Measurements from ENCODE around the gene SLC6A13. TPM values are rescaled to one million over a fixed set of nuclear protein-coding genes. Genes with fewer than 3 reads are reported as not detected.

Gene SLC6A13
- total and polyA plus RNA-seq, 4 donors, result 0.23 to 12.0 (median 7.5) TPM

GRCh38 chr12:189622-189962, 73.0 kb downstream of the SLC6A13 start:
- WGBS, result 71% methylated on average over 6 of the region's 6 CpGs
- H3K4me3 ChIP-seq (ENCODE audit: low read depth in 1 of 3, low read length in 3 of 3), result no peak overlapping the region
- DNase-seq (ENCODE audit: low spot score), result no peak

More at GRCh38 chr12:189622-189962, 73.0 kb downstream of the SLC6A13 start:
- H3K9ac ChIP-seq (ENCODE audit: low read depth in 1 of 2, low read length in 2 of 2), result peak overlapping the region in 1 of 2 donors; percentile 4
- no peak overlapping the region for H3K27ac ChIP-seq (ENCODE audit: low read depth in 1 of 2, low read length in 2 of 2)
- no peak for TF ChIP-seq NR2F2 (IDR thresholded peaks at IDR 0.05)
- no peak for TF ChIP-seq TAF1 (conservative IDR thresholded peaks at IDR 0.05)
- TF ChIP-seq SP1 (IDR thresholded peaks at IDR 0.05), result no peak
- no peak for TF ChIP-seq HNF4A (conservative IDR thresholded peaks at IDR 0.05)
- no peak for TF ChIP-seq REST (IDR thresholded peaks at IDR 0.05)
- TF ChIP-seq GABPA (IDR thresholded peaks at IDR 0.05 in 1 of 2, conservative IDR thresholded peaks at IDR 0.05 in 1 of 2), result no peak
- no peak for TF ChIP-seq CTCF (IDR thresholded peaks at IDR 0.05; ENCODE audit: low read depth, low read length, missing input control)
- TF ChIP-seq ATF3 (IDR thresholded peaks at IDR 0.05), result no peak
- no peak for TF ChIP-seq JUND (IDR thresholded peaks at IDR 0.05)
- TF ChIP-seq ZBTB33 (IDR thresholded peaks at IDR 0.05), result no peak
- no peak for TF ChIP-seq FOXA2 (IDR thresholded peaks at IDR 0.05)
- no peak for TF ChIP-seq EGR1 (IDR thresholded peaks at IDR 0.05; ENCODE audit: low read depth in 2 of 2)
- no peak for TF ChIP-seq YY1 (IDR thresholded peaks at IDR 0.05)
- no peak for TF ChIP-seq MAX (IDR thresholded peaks at IDR 0.05)
- no peak for TF ChIP-seq FOXA1 (IDR thresholded peaks at IDR 0.05)
- no peak for TF ChIP-seq RXRA (IDR thresholded peaks at IDR 0.05)
- TF ChIP-seq RAD21 (IDR thresholded peaks at IDR 0.05), result no peak
- peaks cover 3 to 20% (median 15%) of the 10 kb centered on the region in 4 donors for H3K4me1 ChIP-seq (ENCODE audit: control insufficient read depth in 4 of 4, insufficient read depth in 4 of 4, low read length in 3 of 4)
- H3K27me3 ChIP-seq (ENCODE audit: control insufficient read depth in 4 of 4, insufficient read depth in 4 of 4, low read length in 3 of 4), result no peaks in the 10 kb centered on the region
- H3K36me3 ChIP-seq (ENCODE audit: control insufficient read depth in 4 of 4, insufficient read depth in 3 of 4, low read depth in 1 of 4, low read length in 3 of 4), result peaks cover 0 to 29% (median 17%) of the 10 kb centered on the region in 4 donors
- no peaks in the 10 kb centered on the region for H3K9me3 ChIP-seq (ENCODE audit: control insufficient read depth in 4 of 4, low read length in 3 of 4)

All from liver (tissue), 9 donors.